A673 (cell line): ENCODE measurements around the gene SPTLC2. TPM values are rescaled to one million over a fixed set of nuclear protein-coding genes. Genes with fewer than 3 reads are reported as not detected.

Source experiments
- BruUV-seq: library from RNA; stranded (reverse); fragments of 400-500 nt; replicated peaks from 2 replicates; lab custom pipeline; 2021; lab: Mats Ljungman, UMichigan
- CTCF ChIA-PET: fragments of 300-600 bp; sonication (Branson Sonifier 250); formaldehyde crosslinking; loops from one replicate; lab custom pipeline; 2022; ENCODE audit warnings: antibody characterized with exemption; lab: Charles Lee
- POLR2A ChIA-PET: fragments of 300-600 bp; sonication (Branson Sonifier 250); formaldehyde crosslinking; loops from one replicate; lab custom pipeline; 2022; ENCODE audit warnings: antibody characterized with exemption; ENCODE audit not compliant: low non-redundant PET; lab: Charles Lee
- DNase-seq: peaks from one replicate; pipeline ENCODE4 v3.0.0-alpha.2; 2015; ENCODE audit warnings: low spot score
- H3K27ac ChIP-seq: fragments of 200-600 bp; sonication (generic); 2 replicates; pipeline ENCODE4 v1.5.1; 2016; ENCODE audit warnings: mixed run types, low read depth, mild to moderate bottlenecking, mixed read lengths, antibody characterized with exemption, low read length; ENCODE audit not compliant: poor library complexity, severe bottlenecking
- H3K27me3 ChIP-seq: fragments of 200-600 bp; sonication (generic); replicated peaks from 2 replicates; pipeline ENCODE4 v1.6.1; 2017; ENCODE audit warnings: mixed run types, low read depth, mild to moderate bottlenecking, mixed read lengths, antibody characterized with exemption, low read length; ENCODE audit not compliant: insufficient read depth, poor library complexity
- H3K36me3 ChIP-seq: fragments of 200-600 bp; sonication (generic); 2 replicates; pipeline ENCODE4 v1.6.1; 2016; ENCODE audit warnings: mixed run types, mild to moderate bottlenecking, mixed read lengths, antibody characterized with exemption, low read length; ENCODE audit not compliant: insufficient read depth, poor library complexity, severe bottlenecking
- H3K4me1 ChIP-seq: fragments of 200-600 bp; sonication (generic); 2 replicates; pipeline ENCODE4 v1.6.1; 2017; ENCODE audit warnings: mixed run types, mild to moderate bottlenecking, mixed read lengths, antibody characterized with exemption, low read length; ENCODE audit not compliant: insufficient read depth, poor library complexity, severe bottlenecking
- H3K4me3 ChIP-seq: fragments of 200-600 bp; sonication (generic); 2 replicates; pipeline ENCODE4 v1.5.1; 2016; ENCODE audit warnings: low read depth, mixed run types, mild to moderate bottlenecking, mixed read lengths, low read length; ENCODE audit not compliant: poor library complexity, severe bottlenecking
- H3K9me3 ChIP-seq: fragments of 200-600 bp; sonication (generic); 2 replicates; pipeline ENCODE4 v1.6.1; 2016; ENCODE audit warnings: mixed run types, low read depth, mild to moderate bottlenecking, mixed read lengths, antibody characterized with exemption, low read length; ENCODE audit not compliant: poor library complexity, severe bottlenecking
- CTCF ChIP-seq: fragments of 300-800, 200-600 bp; sonication (generic); conservative IDR thresholded peaks from 2 replicates; pipeline ENCODE4 v1.5.1; 2017; ENCODE audit warnings: low read depth, mild to moderate bottlenecking, antibody characterized with exemption, low read length, moderate library complexity, mixed read lengths
- EZH2 ChIP-seq: fragments of 200-600 bp; sonication (generic); IDR thresholded peaks from 2 replicates; pipeline ENCODE4 v1.6.1; 2017; ENCODE audit warnings: borderline replicate concordance, low read depth, mild to moderate bottlenecking, mixed read lengths, antibody characterized with exemption, low read length; ENCODE audit not compliant: poor library complexity, severe bottlenecking
- intact Hi-C: fragments of 100-400 bp; cut with micrococcal nuclease; formaldehyde crosslinking; loops from one replicate; pipeline ENCODE4 v1.10.0; 2022; ENCODE audit not compliant: unreplicated experiment
- total RNA-seq: library from RNA; stranded (reverse); gene quantifications from 2 replicates; pipeline ENCODE4 v1.2.3, GENCODE V29; 2021

SPTLC2 gene
- total RNA-seq, 1 experiment from 2014 or later: 17.3 TPM

GRCh38 chr14:77583657-77584056 lies 32.8 kb downstream of the SPTLC2 start:
- H3K27me3 ChIP-seq: no peaks in the 10 kb centered on the region
- CTCF ChIA-PET: no interaction called here
- POLR2A ChIA-PET: no interaction called here
- peaks cover 60% of the 10 kb centered on the region for H3K4me1 ChIP-seq
- DNase-seq: no peak
- TF ChIP-seq EZH2 (no peak), CTCF (no peak)
- H3K36me3 ChIP-seq: no peaks in the 10 kb centered on the region
- H3K27ac ChIP-seq: no peak overlapping the region
- H3K4me3 ChIP-seq: no peak overlapping the region
- BruUV-seq: no TSS peak
- no peaks in the 10 kb centered on the region for H3K9me3 ChIP-seq
- intact Hi-C loops: no loop called here

GRCh38 chr14:77582511-77582910 lies 33.9 kb downstream of the SPTLC2 start:
- BruUV-seq: no TSS peak

GRCh38 chr14:77580964-77581505 lies 35.4 kb downstream of the SPTLC2 start:
- H3K4me3 ChIP-seq: peak overlapping the region; percentile 17
- no peaks in the 10 kb centered on the region for H3K27me3 ChIP-seq
- intact Hi-C loops: no loop called here
- TF ChIP-seq CTCF (no peak), EZH2 (no peak)
- peak; percentile 88 for DNase-seq
- H3K4me1 ChIP-seq: peaks cover 56% of the 10 kb centered on the region
- H3K27ac ChIP-seq: peak overlapping the region; percentile 79
- H3K9me3 ChIP-seq: no peaks in the 10 kb centered on the region
- CTCF ChIA-PET: interaction anchor here (0.6 kb wide), 1 partner anchor 27 kb away, joined by 3 read pairs; no protein-coding TSS in a partner anchor
- POLR2A ChIA-PET: interaction anchor here (0.7 kb wide), 1 partner anchor 34 kb away, joined by 4 read pairs; no protein-coding TSS in a partner anchor
- H3K36me3 ChIP-seq: no peaks in the 10 kb centered on the region
- BruUV-seq: no TSS peak

More at GRCh38 chr14:77582511-77582910, 33.9 kb downstream of the SPTLC2 start:
- Histone ChIP-seq H3K9me3 (no peaks in the 10 kb centered on the region), H3K27ac (peak overlapping the region; percentile 79), H3K4me3 (no peak overlapping the region), H3K4me1 (peaks cover 56% of the 10 kb centered on the region), H3K27me3 (no peaks in the 10 kb centered on the region), H3K36me3 (no peaks in the 10 kb centered on the region)
- TF ChIP-seq EZH2 (no peak), CTCF (no peak)
- CTCF ChIA-PET: no interaction called here
- POLR2A ChIA-PET: no interaction called here
- intact Hi-C loops: no loop called here
- peak; percentile 91 for DNase-seq
